Astrocyte (in vitro differentiated cells and primary cell): ENCODE measurements around the gene CHD6. TPM values are rescaled to one million over a fixed set of nuclear protein-coding genes. Genes with fewer than 3 reads are reported as not detected.

ENCODE experiments used
- DNase-seq: peaks from one replicate; pipeline ENCODE4 v3.0.0-alpha.2; 2010; ENCODE audit warnings: low read depth
- FAIRE-seq: peaks from 2 replicates; lab custom pipeline; 2011; peaks lifted over from hg19 to GRCh38; lab: Jason Lieb, UNC
- H2AFZ ChIP-seq: 2 replicates; pipeline ENCODE4 v1.6.0; 2012; ENCODE audit warnings: low read depth, low read length, inconsistent platforms
- H3K27ac ChIP-seq: 2 replicates; pipeline ENCODE4 v1.5.1; 2011; ENCODE audit warnings: low read depth, low read length, inconsistent platforms
- H3K27me3 ChIP-seq: 2 replicates; pipeline ENCODE4 v1.6.0; 2011; ENCODE audit warnings: low read length, inconsistent platforms; ENCODE audit not compliant: insufficient read depth
- H3K36me3 ChIP-seq: 2 replicates; pipeline ENCODE4 v1.5.1; 2011; ENCODE audit warnings: low read length, inconsistent platforms; ENCODE audit not compliant: insufficient read depth
- H3K4me1 ChIP-seq: 2 replicates; pipeline ENCODE4 v1.5.1; 2011; ENCODE audit warnings: low read length, inconsistent platforms; ENCODE audit not compliant: insufficient read depth
- H3K4me2 ChIP-seq: 2 replicates; pipeline ENCODE4 v1.6.0; 2012; ENCODE audit warnings: low read length, inconsistent platforms
- H3K4me3 ChIP-seq: 2 replicates; pipeline ENCODE4 v1.5.1; 2011; ENCODE audit warnings: low read depth, mild to moderate bottlenecking, low read length, inconsistent platforms; ENCODE audit not compliant: insufficient read depth
- H3K79me2 ChIP-seq: 2 replicates; pipeline ENCODE4 v1.6.0; 2012; ENCODE audit warnings: mild to moderate bottlenecking, low read length, inconsistent platforms; ENCODE audit not compliant: insufficient read depth
- H3K9ac ChIP-seq: 2 replicates; pipeline ENCODE4 v1.6.0; 2012; ENCODE audit warnings: mild to moderate bottlenecking, low read length, inconsistent platforms
- H3K9me3 ChIP-seq: 2 replicates; pipeline ENCODE4 v1.5.1; 2012; ENCODE audit warnings: low read depth, mild to moderate bottlenecking, low read length, inconsistent platforms; ENCODE audit not compliant: insufficient read depth
- H4K20me1 ChIP-seq: 2 replicates; pipeline ENCODE4 v1.6.0; 2012; ENCODE audit warnings: low read length, inconsistent platforms; ENCODE audit not compliant: insufficient read depth
- H3K27ac Mint-ChIP-seq: one replicate; pipeline ENCODE4 v1.8.0; 2021; ENCODE audit warnings: mild to moderate bottlenecking, mixed read lengths; ENCODE audit not compliant: unreplicated experiment
- H3K27me3 Mint-ChIP-seq: one replicate; pipeline ENCODE4 v1.8.0; 2021; ENCODE audit warnings: low read depth, mixed read lengths; ENCODE audit not compliant: unreplicated experiment
- H3K36me3 Mint-ChIP-seq: one replicate; pipeline ENCODE4 v1.8.0; 2021; ENCODE audit warnings: low read depth, mixed read lengths; ENCODE audit not compliant: unreplicated experiment
- H3K4me1 Mint-ChIP-seq: one replicate; pipeline ENCODE4 v1.8.0; 2021; ENCODE audit warnings: low read depth, mixed read lengths; ENCODE audit not compliant: unreplicated experiment
- H3K4me3 Mint-ChIP-seq: one replicate; pipeline ENCODE4 v1.8.0; 2021; ENCODE audit warnings: mild to moderate bottlenecking, moderate library complexity, mixed read lengths; ENCODE audit not compliant: unreplicated experiment
- H3K9me3 Mint-ChIP-seq: one replicate; pipeline ENCODE4 v1.8.0; 2021; ENCODE audit warnings: mild to moderate bottlenecking, mixed read lengths; ENCODE audit not compliant: unreplicated experiment
- CTCF ChIP-seq: IDR thresholded peaks from 2 replicates; pipeline ENCODE4 v1.5.1; 2011; ENCODE audit warnings: low read depth, mild to moderate bottlenecking, inconsistent platforms, low read length, moderate library complexity; ENCODE audit not compliant: insufficient read depth
- EZH2 ChIP-seq: IDR thresholded peaks from 2 replicates; pipeline ENCODE4 v1.6.1; 2012; ENCODE audit warnings: mild to moderate bottlenecking, low read length, inconsistent platforms; ENCODE audit not compliant: insufficient read depth
- total RNA-seq: library from RNA; stranded (reverse); gene quantifications from 2 replicates; pipeline ENCODE4 v1.2.1, GENCODE V29; 2021

The CHD6 gene
- total RNA-seq, 1 donor from 2014 or later: 44.7 TPM

GRCh38 chr20:41365777-41366545, 252.2 kb downstream of the CHD6 start:
- Histone ChIP-seq H3K4me2 (peak overlapping the region; percentile 67), H3K27me3 (peaks cover 31% of the 10 kb centered on the region), H3K79me2 (no peaks in the 10 kb centered on the region), H3K9me3 (peaks cover 2% of the 10 kb centered on the region), H3K4me3 (no peak overlapping the region), H4K20me1 (no peaks in the 10 kb centered on the region), H3K9ac (no peak overlapping the region), H3K4me1 (no peaks in the 10 kb centered on the region), H2AFZ (peak overlapping the region; percentile 56), H3K36me3 (no peaks in the 10 kb centered on the region), H3K27ac (no peak overlapping the region)
- Mint-ChIP-seq H3K36me3 (peaks cover 4% of the 10 kb centered on the region), H3K4me1 (no peaks in the 10 kb centered on the region), H3K27ac (no peak overlapping the region), H3K27me3 (peaks cover 40% of the 10 kb centered on the region), H3K9me3 (peaks cover 7% of the 10 kb centered on the region), H3K4me3 (peak overlapping the region; percentile 63)
- no peak for TF ChIP-seq CTCF
- TF ChIP-seq EZH2: peak; percentile 83
- DNase-seq (no peak), FAIRE-seq (no peak)

- DNase-seq (no peak), FAIRE-seq (no peak)
- Mint-ChIP-seq H3K27me3 (peaks cover 40% of the 10 kb centered on the region), H3K9me3 (peaks cover 5% of the 10 kb centered on the region), H3K4me3 (peak overlapping the region; percentile 63), H3K36me3 (peaks cover 4% of the 10 kb centered on the region), H3K4me1 (no peaks in the 10 kb centered on the region), H3K27ac (no peak overlapping the region)
- H3K4me1 ChIP-seq: no peaks in the 10 kb centered on the region
- no peaks in the 10 kb centered on the region for H4K20me1 ChIP-seq
- no peaks in the 10 kb centered on the region for H3K36me3 ChIP-seq
- H3K79me2 ChIP-seq: no peaks in the 10 kb centered on the region
- H3K27me3 ChIP-seq: peaks cover 31% of the 10 kb centered on the region
- TF ChIP-seq CTCF (no peak), EZH2 (no peak)
- peaks cover 1% of the 10 kb centered on the region for H3K9me3 ChIP-seq
- H2AFZ ChIP-seq: no peak overlapping the region
- no peak overlapping the region for H3K9ac ChIP-seq
- no peak overlapping the region for H3K4me2 ChIP-seq
- no peak overlapping the region for H3K4me3 ChIP-seq
- no peak overlapping the region for H3K27ac ChIP-seq
Measured at GRCh38 chr20:41364967-41365765, 253.0 kb downstream of the CHD6 start.
